Astrocyte (in vitro differentiated cells and primary cell): Measurements from ENCODE around the gene CBFB.

ENCODE experiments used
- EZH2 ChIP-seq: IDR thresholded peaks from 2 replicates; pipeline ENCODE4 v1.6.1; 2012; ENCODE audit warnings: mild to moderate bottlenecking, low read length, inconsistent platforms; ENCODE audit not compliant: insufficient read depth
- TF ChIP-seq, protein P1 (sequence below): IDR thresholded peaks from 2 replicates; pipeline ENCODE4 v1.5.1; 2011; ENCODE audit warnings: low read depth, mild to moderate bottlenecking, inconsistent platforms, low read length, moderate library complexity; ENCODE audit not compliant: insufficient read depth

DNA sequence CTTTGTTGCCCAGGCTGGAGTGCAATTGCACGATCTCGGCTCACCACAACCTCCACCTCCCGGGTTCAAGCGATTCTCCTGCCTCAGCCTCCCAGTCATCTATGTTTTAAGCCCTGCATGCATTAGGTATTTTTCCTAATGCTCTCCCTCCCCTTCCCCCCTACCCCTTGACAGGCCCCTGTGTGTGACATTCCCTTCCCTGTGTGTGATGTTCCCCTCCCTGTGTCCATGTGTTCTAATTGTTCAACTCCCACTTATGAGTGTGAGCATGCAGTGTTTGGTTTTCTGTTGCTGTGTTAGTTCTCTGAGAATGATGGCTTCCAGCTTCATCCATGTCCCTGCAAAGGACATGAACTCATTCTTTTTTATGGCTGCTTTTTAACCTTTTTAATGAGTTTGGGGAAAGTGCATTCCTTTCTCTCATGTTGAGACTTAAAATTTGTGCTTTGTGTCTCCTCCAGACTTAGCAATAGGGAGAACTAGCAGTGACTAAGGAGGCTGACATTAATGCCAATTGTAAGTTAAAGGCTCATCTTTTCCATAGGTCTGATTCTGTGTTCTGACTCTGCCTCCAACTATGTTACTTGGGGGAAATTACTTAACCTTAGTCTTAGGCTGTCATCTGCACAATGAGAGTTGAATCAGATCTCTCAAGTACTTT lies 63.1 kb downstream of the CBFB start:
- TF ChIP-seq, protein P1, sequence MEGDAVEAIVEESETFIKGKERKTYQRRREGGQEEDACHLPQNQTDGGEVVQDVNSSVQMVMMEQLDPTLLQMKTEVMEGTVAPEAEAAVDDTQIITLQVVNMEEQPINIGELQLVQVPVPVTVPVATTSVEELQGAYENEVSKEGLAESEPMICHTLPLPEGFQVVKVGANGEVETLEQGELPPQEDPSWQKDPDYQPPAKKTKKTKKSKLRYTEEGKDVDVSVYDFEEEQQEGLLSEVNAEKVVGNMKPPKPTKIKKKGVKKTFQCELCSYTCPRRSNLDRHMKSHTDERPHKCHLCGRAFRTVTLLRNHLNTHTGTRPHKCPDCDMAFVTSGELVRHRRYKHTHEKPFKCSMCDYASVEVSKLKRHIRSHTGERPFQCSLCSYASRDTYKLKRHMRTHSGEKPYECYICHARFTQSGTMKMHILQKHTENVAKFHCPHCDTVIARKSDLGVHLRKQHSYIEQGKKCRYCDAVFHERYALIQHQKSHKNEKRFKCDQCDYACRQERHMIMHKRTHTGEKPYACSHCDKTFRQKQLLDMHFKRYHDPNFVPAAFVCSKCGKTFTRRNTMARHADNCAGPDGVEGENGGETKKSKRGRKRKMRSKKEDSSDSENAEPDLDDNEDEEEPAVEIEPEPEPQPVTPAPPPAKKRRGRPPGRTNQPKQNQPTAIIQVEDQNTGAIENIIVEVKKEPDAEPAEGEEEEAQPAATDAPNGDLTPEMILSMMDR, result no peak
- no peak for TF ChIP-seq EZH2
